MG63 (cell line): Measurements from ENCODE around the gene TGM6. TPM values are rescaled to one million over a fixed set of nuclear protein-coding genes. Genes with fewer than 3 reads are reported as not detected.

Experiments used
- DNase-seq: peaks from one replicate; pipeline ENCODE4 v3.0.0-alpha.2; 2020
- H3K27me3 ChIP-seq: fragments of 250-450 bp; sonication (Bioruptor Pico); 2 replicates; pipeline ENCODE4 v1.5.1; 2020; ENCODE audit warnings: mild to moderate bottlenecking, moderate library complexity
- H3K36me3 ChIP-seq: fragments of 250-450 bp; sonication (Bioruptor Pico); 2 replicates; pipeline ENCODE4 v1.5.1; 2020; ENCODE audit warnings: mild to moderate bottlenecking, moderate library complexity
- H3K4me3 ChIP-seq: fragments of 250-450 bp; sonication (Bioruptor Pico); 2 replicates; pipeline ENCODE4 v1.5.1; 2020; ENCODE audit warnings: mild to moderate bottlenecking, moderate library complexity
- H3K9me3 ChIP-seq: fragments of 250-450 bp; sonication (Bioruptor Pico); 2 replicates; pipeline ENCODE4 v1.5.1; 2020; ENCODE audit warnings: mild to moderate bottlenecking, moderate library complexity
- total RNA-seq: library from RNA; depleted of rRNA; stranded (reverse); fragments of >200 nt; shearing (Covaris generic); gene quantifications from 2 replicates; pipeline ENCODE4 v1.2.3, GENCODE V29; 2014; ENCODE audit warnings: low replicate concordance

TGM6 gene
- total RNA-seq, 1 experiment from 2014 or later, result not detected

DNA sequence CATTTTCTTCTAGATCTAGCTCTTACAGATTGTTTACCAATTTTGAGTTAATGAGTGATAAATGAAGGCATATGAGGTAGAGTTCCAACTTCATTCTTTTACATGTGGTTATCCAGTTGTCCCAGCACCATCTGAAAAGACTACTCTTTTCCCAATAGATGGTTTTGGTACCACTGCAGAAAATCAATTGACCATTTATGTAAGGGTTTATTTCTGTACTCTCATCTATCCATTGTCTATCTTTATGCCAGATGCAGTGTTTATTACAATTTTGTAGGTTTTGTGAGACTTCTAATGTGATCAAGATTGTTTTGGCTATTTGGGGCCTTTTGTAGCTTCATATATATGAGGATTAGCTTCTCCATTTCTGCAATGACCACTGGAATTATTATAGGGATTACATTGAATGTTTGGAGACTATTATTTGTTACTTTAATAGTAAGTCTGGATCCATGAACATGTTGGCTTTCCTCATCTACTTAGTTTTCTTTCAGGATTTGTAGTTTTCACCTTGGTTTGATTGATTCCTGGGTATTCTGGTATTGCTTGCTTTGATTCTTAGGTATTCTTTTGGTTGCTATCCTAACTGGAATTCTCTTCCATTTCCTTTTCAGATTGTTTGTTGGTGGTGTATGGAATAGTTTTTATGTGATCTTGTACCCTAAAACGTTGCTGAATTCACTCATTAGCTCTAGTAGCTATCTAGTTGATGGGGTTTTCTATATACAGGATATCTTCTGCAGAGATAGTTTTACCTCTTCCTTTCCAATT lies 79.5 kb downstream of the TGM6 start:
- no peak overlapping the region for H3K4me3 ChIP-seq
- DNase-seq, result no peak
- H3K9me3 ChIP-seq, result no peaks in the 10 kb centered on the region
- no peaks in the 10 kb centered on the region for H3K27me3 ChIP-seq
- H3K36me3 ChIP-seq, result peaks cover 54% of the 10 kb centered on the region

- Histone ChIP-seq H3K36me3 (peaks cover 60% of the 10 kb centered on the region), H3K27me3 (no peaks in the 10 kb centered on the region), H3K4me3 (no peak overlapping the region), H3K9me3 (no peaks in the 10 kb centered on the region)
- no peak for DNase-seq
Measured at GRCh38 chr20:2460752-2461424, 80.2 kb downstream of the TGM6 start.

- no peak overlapping the region for H3K4me3 ChIP-seq
- no peaks in the 10 kb centered on the region for H3K27me3 ChIP-seq
- DNase-seq, result no peak
- H3K9me3 ChIP-seq, result no peaks in the 10 kb centered on the region
- peaks cover 76% of the 10 kb centered on the region for H3K36me3 ChIP-seq
Measured at GRCh38 chr20:2462484-2462883, 81.8 kb downstream of the TGM6 start.

DNA sequence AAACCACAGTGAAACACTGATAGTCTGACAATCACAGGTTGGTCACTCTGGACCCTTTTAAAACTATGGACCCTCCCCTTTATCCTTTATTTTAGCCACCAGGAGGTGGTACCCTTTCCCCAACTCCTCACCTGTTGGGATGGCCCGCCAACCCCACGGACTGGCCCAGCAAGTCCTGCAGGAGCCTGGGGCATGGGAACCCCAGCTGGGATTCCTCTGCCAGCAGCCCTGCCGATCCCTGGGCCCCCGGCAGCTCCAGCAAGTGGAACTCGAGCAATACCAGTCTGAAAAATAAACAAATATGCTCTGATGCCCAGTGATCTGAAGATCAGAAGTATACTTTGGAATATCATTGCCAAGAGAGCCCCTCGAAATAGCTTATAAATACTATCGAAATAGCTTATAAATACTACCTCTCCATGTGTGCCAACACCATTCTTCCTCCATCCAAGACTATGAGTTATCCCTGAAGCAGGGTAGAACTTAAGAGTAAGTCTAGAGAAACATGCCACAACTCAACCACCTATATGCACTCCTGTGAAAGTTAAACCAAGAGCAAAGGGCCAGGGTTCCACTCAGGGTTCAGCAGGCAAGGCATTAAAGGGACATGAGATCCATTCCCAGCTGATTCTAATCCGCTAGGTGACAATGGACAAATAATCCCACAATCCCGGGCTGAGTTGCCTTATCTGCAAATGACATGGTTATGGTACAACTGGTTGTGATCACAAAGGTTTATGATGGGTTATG lies 83.1 kb downstream of the TGM6 start:
- no peaks in the 10 kb centered on the region for H3K9me3 ChIP-seq
- peaks cover 89% of the 10 kb centered on the region for H3K36me3 ChIP-seq
- no peak overlapping the region for H3K4me3 ChIP-seq
- no peak for DNase-seq
- H3K27me3 ChIP-seq, result no peaks in the 10 kb centered on the region

DNA sequence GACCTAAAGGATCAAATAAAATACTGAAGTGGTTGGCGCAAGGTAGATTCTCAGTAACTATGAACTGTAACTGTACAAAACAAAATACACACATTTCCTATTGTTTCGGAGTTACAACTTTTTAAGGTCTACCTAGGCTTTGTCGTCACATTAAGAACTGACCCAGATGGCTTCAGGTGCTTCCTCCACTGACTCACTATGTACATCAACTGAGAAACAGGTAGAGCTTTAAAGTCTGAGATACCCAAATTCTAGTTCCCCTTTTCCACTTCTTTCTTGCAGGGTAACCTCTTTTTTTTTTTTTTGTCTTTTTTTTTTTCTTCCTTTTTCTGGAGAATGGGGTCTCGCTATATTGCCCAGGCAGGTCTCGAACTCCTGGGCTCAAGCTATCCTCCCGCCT lies 84.4 kb downstream of the TGM6 start:
- DNase-seq, result no peak
- Histone ChIP-seq H3K36me3 (peaks cover 96% of the 10 kb centered on the region), H3K9me3 (no peaks in the 10 kb centered on the region), H3K4me3 (no peak overlapping the region), H3K27me3 (no peaks in the 10 kb centered on the region)

DNA sequence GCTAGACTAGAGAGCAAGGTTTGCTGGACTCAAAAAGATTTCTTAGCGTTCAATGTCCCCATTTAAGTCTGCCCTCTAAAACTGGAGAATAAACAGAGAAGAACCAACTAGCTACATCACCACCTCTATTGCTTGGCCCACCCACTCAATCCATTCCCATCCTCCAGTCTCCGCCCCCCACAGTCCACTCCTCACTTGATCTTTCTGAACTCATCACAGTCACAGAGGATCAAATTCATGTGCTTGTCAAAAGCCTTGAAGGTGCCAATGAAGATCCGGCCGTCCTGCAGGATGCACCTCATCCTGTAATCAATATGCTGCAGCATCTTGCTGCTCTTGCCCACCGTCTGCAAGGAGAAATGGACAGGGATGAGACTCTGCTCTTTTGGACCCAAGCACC lies 86.7 kb downstream of the TGM6 start:
- H3K36me3 ChIP-seq, result peaks cover 76% of the 10 kb centered on the region
- H3K4me3 ChIP-seq, result no peak overlapping the region
- H3K9me3 ChIP-seq, result no peaks in the 10 kb centered on the region
- H3K27me3 ChIP-seq, result no peaks in the 10 kb centered on the region
- no peak for DNase-seq

- peaks cover 62% of the 10 kb centered on the region for H3K36me3 ChIP-seq
- no peaks in the 10 kb centered on the region for H3K9me3 ChIP-seq
- peak overlapping the region; percentile 92 for H3K4me3 ChIP-seq
- no peak for DNase-seq
- no peaks in the 10 kb centered on the region for H3K27me3 ChIP-seq
Measured at GRCh38 chr20:2468581-2469407, 88.1 kb downstream of the TGM6 start.

GRCh38 chr20:2469991-2470422 lies 89.3 kb downstream of the TGM6 start:
- Histone ChIP-seq H3K4me3 (peak overlapping the region; percentile 92), H3K36me3 (peaks cover 53% of the 10 kb centered on the region), H3K27me3 (no peaks in the 10 kb centered on the region), H3K9me3 (no peaks in the 10 kb centered on the region)
- DNase-seq, result peak; percentile 48

- peak; percentile 93 for DNase-seq
- peaks cover 48% of the 10 kb centered on the region for H3K36me3 ChIP-seq
- H3K27me3 ChIP-seq, result no peaks in the 10 kb centered on the region
- H3K9me3 ChIP-seq, result no peaks in the 10 kb centered on the region
- peak within 1 kb of the TSS; percentile 92 for H3K4me3 ChIP-seq
Measured at GRCh38 chr20:2470423-2471193, 89.9 kb downstream of the TGM6 start, which contains the start of gene SNRPB. Gene SNRPB, minus strand, starts transcription at chr20:2470789. Its CDS starts 99 bp downstream, at chr20:2470690.

- no peak for DNase-seq
- H3K4me3 ChIP-seq, result no peak overlapping the region
- H3K9me3 ChIP-seq, result no peaks in the 10 kb centered on the region
- no peaks in the 10 kb centered on the region for H3K27me3 ChIP-seq
- H3K36me3 ChIP-seq, result peaks cover 19% of the 10 kb centered on the region
Measured at GRCh38 chr20:2473516-2473915, 92.8 kb downstream of the TGM6 start.

- H3K27me3 ChIP-seq, result no peaks in the 10 kb centered on the region
- no peak overlapping the region for H3K4me3 ChIP-seq
- no peaks in the 10 kb centered on the region for H3K9me3 ChIP-seq
- no peak for DNase-seq
- H3K36me3 ChIP-seq, result peaks cover 2% of the 10 kb centered on the region
Measured at GRCh38 chr20:2475850-2476741, 95.4 kb downstream of the TGM6 start.

DNA sequence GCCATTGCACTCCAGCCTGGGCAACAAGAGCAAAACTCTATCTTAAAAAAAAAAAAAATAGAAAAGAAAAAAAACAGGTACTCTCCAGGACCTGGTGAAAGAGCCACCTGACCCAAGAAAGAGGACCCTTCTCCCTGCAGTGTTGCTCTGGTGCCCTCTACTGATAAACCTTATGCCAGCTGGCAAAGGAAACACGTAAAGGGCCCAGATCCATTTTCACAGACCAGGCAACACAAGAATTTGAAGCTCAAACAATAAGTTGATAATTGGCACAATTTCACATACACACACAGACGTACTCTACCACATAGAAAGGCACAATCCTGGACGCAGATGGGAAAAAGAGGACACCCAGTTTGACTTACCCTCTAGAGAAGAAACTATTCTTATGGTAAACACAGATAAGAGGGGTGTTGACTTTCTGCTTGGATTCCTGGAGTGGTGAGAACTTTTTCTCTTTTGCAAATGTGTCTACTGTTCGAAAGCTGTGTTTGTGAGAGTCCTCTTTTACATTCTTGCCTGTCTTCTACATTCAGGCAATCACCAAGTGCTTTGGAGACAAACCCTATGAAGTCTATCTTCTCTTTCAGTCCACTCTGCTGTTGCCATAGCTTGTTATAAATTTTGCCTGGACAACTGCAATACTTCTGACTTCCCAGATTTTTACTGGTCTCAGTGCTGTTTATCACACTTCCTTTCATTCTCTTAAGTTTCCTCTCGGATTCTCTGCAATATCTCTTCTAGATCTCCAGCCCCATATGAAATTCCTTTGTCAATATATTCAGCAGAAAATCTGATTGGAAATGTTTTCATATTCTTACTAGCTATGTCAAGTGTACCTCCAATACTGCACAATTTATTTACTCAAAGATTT lies 96.3 kb downstream of the TGM6 start:
- DNase-seq, result no peak
- Histone ChIP-seq H3K9me3 (no peaks in the 10 kb centered on the region), H3K4me3 (no peak overlapping the region), H3K36me3 (peaks cover 2% of the 10 kb centered on the region), H3K27me3 (no peaks in the 10 kb centered on the region)

DNA sequence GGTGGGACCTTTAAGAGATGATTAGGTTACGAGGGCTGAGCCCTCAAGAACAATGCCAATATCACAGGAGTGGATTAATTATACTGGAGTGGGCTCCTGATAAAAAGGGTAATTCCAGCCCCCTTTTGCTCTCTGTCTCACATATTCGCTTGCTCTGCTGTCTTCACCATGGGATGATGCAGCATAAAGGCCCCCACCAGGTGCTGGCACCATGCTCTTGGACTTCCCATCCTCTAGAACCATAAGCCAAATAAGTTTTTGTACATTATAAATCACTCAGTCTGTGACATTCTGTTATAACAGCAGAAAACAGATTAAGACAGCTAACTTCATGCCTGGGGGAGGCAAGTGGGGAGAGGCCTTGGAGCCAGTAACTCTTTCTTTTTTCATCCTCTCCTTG lies 99.7 kb downstream of the TGM6 start:
- no peak for DNase-seq
- H3K9me3 ChIP-seq, result no peaks in the 10 kb centered on the region
- H3K4me3 ChIP-seq, result no peak overlapping the region
- H3K36me3 ChIP-seq, result peaks cover 15% of the 10 kb centered on the region
- no peaks in the 10 kb centered on the region for H3K27me3 ChIP-seq
